ENCODE data around the gene IFNGR2.
"Not testable (repeated sequence)": the region's sequence is repeated elsewhere in the genome, so short reads cannot be mapped to it uniquely, and the experiment has no call there.

Gene IFNGR2

GRCh38 chr21:33377221-33377920 is 25.8 kb upstream of the IFNGR2 start:
- DNase-seq (ENCODE audit: low spot score): no peak

- DNase-seq (ENCODE audit: low spot score): no peak
Observed at GRCh38 chr21:33378081-33378480, 25.1 kb upstream of the IFNGR2 start.

- DNase-seq (ENCODE audit: low spot score): not testable (repeated sequence)
Observed at GRCh38 chr21:33379934-33380333, 23.3 kb upstream of the IFNGR2 start.

GRCh38 chr21:33380483-33380998 is 22.7 kb upstream of the IFNGR2 start:
- peak; percentile 87 for DNase-seq (ENCODE audit: low spot score)

GRCh38 chr21:33381381-33381780 is 21.8 kb upstream of the IFNGR2 start:
- not testable (repeated sequence) for DNase-seq (ENCODE audit: low spot score)

- no peak for DNase-seq (ENCODE audit: low spot score)
Observed at GRCh38 chr21:33383056-33383888, 19.9 kb upstream of the IFNGR2 start.

GRCh38 chr21:33384841-33385331 is 18.3 kb upstream of the IFNGR2 start:
- DNase-seq (ENCODE audit: low spot score): no peak

DNA sequence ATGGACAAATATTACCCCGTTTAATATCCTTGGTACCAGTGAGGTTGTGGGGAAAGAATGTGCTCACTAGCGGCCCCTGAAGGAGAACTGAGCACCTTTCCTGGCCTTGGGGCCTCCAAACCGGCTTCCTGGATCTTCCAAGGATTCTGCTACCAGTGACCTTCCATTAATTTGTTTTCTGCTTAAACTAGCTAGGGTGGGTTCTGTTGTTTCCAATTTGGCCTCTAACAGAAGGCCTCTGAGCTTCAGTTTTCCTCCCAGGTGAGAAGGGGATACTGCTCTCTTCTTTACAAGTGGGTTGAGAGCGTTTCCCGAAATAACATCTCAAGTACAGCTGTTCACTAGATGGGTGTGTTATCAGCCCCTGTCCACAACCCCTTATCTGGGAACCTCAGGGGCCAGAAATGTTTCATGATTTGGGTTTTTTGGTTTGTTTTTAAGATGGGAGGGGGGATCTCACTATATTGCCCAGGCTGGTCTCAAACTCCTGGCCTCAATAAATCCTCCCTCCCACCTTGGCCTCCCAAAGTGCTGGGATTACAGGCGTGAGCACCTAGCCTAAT is 16.9 kb upstream of the IFNGR2 start:
- DNase-seq (ENCODE audit: low spot score): no peak

- DNase-seq (ENCODE audit: low spot score): no peak
Observed at GRCh38 chr21:33387294-33387693, 15.9 kb upstream of the IFNGR2 start.

DNA sequence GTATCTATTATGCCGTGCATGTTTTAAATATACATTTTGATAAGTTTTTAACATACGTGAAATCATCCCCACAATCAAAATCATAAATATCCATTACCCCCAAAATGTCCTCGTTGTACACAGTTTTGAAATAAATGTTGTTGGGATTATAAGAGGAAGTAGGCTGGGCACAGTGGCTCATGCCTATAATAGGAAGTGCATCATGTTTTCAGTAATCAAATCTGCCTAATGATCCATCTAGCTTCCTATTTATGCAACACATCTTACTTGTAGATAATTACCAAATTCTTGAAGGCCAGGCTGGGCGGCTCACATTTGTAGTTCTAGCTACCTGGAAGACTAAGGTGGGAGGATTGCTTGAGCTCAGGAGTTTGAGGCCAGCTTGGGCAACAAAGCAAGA is 15.0 kb upstream of the IFNGR2 start:
- no peak for DNase-seq (ENCODE audit: low spot score)

DNA sequence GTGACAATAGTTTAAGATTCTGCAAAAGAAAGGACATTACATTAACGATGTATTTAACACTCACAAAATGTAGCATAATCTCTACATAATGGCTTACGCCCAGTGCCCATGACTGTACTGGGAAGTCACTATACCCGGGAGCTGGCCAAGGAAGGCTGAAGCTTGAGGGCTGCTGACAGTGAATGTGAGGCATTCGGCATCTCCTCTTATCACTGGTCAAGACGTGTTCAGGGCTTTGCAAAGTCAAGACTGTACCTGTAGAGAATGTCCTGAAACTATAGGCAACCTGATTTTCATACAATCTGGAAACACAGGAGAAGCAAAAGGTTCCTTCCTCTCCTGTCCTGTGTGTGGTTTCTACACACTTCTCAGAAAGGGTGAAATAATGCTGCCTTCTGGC is 12.7 kb upstream of the IFNGR2 start:
- DNase-seq (ENCODE audit: low spot score): no peak

GRCh38 chr21:33391656-33392055 is 11.6 kb upstream of the IFNGR2 start:
- DNase-seq (ENCODE audit: low spot score): no peak

DNA sequence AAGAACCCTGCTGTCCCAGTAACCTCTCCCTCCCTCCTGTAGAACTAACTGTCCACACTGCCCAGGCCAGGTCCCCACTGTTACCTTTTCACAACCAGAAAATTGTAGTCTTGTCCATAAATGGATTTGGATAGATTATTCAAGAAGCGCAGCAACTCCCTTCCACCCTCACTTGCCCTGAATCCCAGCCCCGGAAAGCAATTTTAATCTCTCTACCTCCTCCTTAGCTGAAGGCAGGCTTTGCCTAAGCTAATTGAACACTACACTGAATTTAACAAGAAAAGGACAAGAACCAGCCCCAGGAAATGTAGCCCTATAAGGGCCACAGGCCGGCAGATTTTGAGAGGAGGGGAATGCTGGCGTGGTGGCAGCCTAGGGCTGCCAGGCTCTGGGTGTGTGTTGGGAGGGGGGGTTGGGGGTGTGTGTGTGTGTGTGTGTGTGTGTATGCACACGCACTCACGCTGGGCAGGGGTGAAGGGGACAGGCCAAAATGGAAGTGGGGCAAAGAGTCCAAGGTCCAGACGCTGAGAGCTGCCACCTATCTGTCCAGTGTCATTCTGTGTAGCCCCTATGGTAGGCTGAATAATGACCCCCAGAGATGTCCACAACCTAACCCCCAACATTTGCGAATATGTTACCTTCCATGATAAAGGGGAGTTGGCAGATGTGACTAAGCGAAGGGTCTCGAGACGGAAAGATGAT is 10.8 kb upstream of the IFNGR2 start:
- no peak for DNase-seq (ENCODE audit: low spot score)

GRCh38 chr21:33393348-33393747 is 9.9 kb upstream of the IFNGR2 start:
- no peak for DNase-seq (ENCODE audit: low spot score)

DNA sequence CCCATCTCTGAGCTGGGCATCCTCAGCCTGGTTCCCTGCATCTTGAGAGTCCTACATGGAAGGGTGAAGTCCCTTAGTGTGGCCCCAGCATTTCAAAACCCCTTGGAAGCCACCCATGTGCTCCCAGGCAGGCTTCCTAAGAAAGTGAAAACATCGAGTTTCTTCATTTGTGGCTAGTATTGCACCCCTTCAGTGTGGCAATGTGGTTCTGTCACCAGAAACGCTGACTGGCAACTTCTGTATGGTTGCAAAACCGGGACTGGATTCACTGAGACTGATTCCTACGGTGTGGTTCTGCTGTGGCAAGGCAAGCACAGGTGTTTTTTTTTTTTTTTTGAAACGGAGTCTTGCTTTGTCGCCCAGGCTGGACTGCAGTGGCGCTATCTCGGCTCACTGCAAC is 9.0 kb upstream of the IFNGR2 start:
- no peak for DNase-seq (ENCODE audit: low spot score)

GRCh38 chr21:33395891-33396331 is 7.3 kb upstream of the IFNGR2 start:
- DNase-seq (ENCODE audit: low spot score): no peak

- no peak for DNase-seq (ENCODE audit: low spot score)
Observed at GRCh38 chr21:33396436-33396835, 6.8 kb upstream of the IFNGR2 start.

DNA sequence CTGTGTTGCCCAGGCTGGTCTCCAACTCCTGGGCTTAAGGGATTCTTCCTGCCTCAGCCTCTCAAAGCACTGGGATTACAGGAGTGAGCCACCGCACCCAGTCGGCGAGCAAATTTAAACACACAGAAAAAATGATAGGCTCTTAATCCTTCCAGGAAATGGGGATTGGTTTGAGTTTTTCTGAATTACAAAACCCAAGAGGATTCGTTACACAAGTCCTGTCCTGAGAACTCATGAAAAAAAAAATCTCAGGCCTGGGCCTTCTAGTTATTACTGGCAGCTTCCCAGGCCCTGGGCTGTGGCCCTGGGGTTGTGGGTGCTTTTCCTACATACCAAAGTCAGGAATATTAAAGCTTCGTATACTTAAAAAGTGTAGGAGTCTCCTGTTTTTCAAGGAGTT is 6.3 kb upstream of the IFNGR2 start:
- DNase-seq (ENCODE audit: low spot score): no peak

- DNase-seq (ENCODE audit: low spot score): no peak
Observed at GRCh38 chr21:33397717-33398116, 5.5 kb upstream of the IFNGR2 start.

- no peak for DNase-seq (ENCODE audit: low spot score)
Observed at GRCh38 chr21:33398361-33398760, 4.9 kb upstream of the IFNGR2 start.

- no peak for DNase-seq (ENCODE audit: low spot score)
Observed at GRCh38 chr21:33401630-33401992, 1.6 kb upstream of the IFNGR2 start.
